Body of pancreas (tissue), 4 donors: ENCODE measurements around the gene PLA2G15. TPM values are rescaled to one million over a fixed set of nuclear protein-coding genes. Genes with fewer than 3 reads are reported as not detected.
A peak's percentile ranks its signal among the peaks of the same experiment; 100 is the strongest.

Experiments
- ATAC-seq: fragments of 150-250 bp; one replicate; pipeline ENCODE4 v1.9.1; 2016
- DNase-seq, 4 donors: peaks; one replicate each; pipeline ENCODE4 v3.0.0-alpha.2; 2019
- H3K27ac ChIP-seq, 4 donors: fragments of 200-600 bp; sonication (generic); 1 replicate in 3 of 4; 2 replicates in 1 of 4; pipeline versions ENCODE4 v1.5.1 to v1.6.1; 2016 to 2019; ENCODE audit warnings: mild to moderate bottlenecking in 1 of 4, mixed read lengths in 1 of 4, moderate library complexity in 1 of 4
- H3K27me3 ChIP-seq, 2 donors: fragments of 200-600 bp; sonication (generic); one replicate each; pipeline ENCODE4 v1.6.0; 2016; ENCODE audit warnings: mild to moderate bottlenecking in 1 of 2
- H3K36me3 ChIP-seq, 2 donors: fragments of 200-600 bp; sonication (generic); replicated peaks in 1 of 2; 2 replicates each; pipeline ENCODE4 v1.5.1; 2016; ENCODE audit warnings: low read depth in 2 of 2; ENCODE audit not compliant: insufficient read depth in 1 of 2
- H3K4me1 ChIP-seq: fragments of 200-600 bp; sonication (generic); one replicate; pipeline ENCODE4 v1.6.0; 2016
- H3K4me3 ChIP-seq, 2 donors: fragments of 200-600 bp; sonication (generic); 1 replicate in 1 of 2; 2 replicates in 1 of 2; pipeline ENCODE4 v1.5.1; 2016 to 2019
- H3K9me3 ChIP-seq, 3 donors: fragments of 200-600 bp; sonication (generic); 1 replicate in 2 of 3; 2 replicates in 1 of 3; pipeline ENCODE4 v1.5.1; 2016
- CTCF ChIP-seq, 7 experiments: fragments of 450-650 bp in 4 of 7; fragments of 200-600 bp in 3 of 7; sonication (generic) in 3 of 7; IDR thresholded peaks; one replicate each; pipeline ENCODE4 v1.5.1; 2016 to 2019; ENCODE audit warnings: antibody characterized with exemption in 7 of 7
- POLR2A ChIP-seq, 3 donors: fragments of 450-650 bp; IDR thresholded peaks; one replicate each; pipeline ENCODE4 v1.6.1; 2016; ENCODE audit warnings: antibody characterized with exemption in 3 of 3, mild to moderate bottlenecking in 2 of 3
- WGBS, 2 donors: methylation state at CpG; one replicate each; pipeline ENCODE4 v1.1.5; 2017; 5-methylcytosine and 5-hydroxymethylcytosine counted together
- intact Hi-C: fragments of 100-400 bp; cut with DNase I; formaldehyde crosslinking; loops from one replicate; pipeline ENCODE4 v1.15.1; 2023
- total RNA-seq, 2 donors: library from RNA; depleted of rRNA; stranded (reverse); fragments of >200 nt; gene quantifications; one replicate each; pipeline ENCODE4 v1.1.0, GENCODE V29; 2016

The PLA2G15 gene
- total RNA-seq, 2 donors from 2014 or later = 8.2 to 9.6 TPM

GRCh38 chr16:68246666-68247065, 1.5 kb downstream of the PLA2G15 start:
- H3K27me3 ChIP-seq = no peaks in the 10 kb centered on the region
- intact Hi-C loops = no loop called here
- WGBS, 2 donors = 70 to 83% methylated on average over 4 to 5 of the region's 5 CpGs
- TF ChIP-seq POLR2A (IDR thresholded peaks at IDR 0.05) (no peak), CTCF (IDR thresholded peaks at IDR 0.05) (no peak)
- H3K4me3 ChIP-seq = no peak overlapping the region
- peak overlapping the region in 1 of 4 donors; percentile 31 for H3K27ac ChIP-seq
- no peak for DNase-seq
- peaks cover 20% of the 10 kb centered on the region for H3K4me1 ChIP-seq
- no peak for ATAC-seq
- no peaks in the 10 kb centered on the region for H3K9me3 ChIP-seq
- H3K36me3 ChIP-seq = peaks cover 0 to 2% of the 10 kb centered on the region in 2 donors

DNA sequence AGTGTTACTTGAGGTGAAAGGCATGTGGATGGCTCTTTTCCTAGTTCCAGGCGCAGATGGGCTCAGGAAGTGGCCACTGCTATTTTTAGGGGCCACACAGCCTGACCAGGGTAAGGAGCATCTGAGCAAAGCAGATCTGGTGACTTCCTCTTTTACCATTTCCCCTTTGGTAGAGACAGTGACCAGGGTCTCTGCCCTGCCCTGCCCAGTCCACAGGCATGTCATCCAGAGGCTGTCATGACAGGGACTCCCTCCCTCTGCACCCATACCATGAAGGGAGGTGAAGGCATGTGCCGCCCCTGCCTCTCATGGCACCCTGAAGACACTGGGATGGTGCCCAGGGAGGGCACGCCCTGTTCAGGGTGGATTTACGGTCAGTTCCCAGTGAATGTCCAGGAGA, 2.2 kb downstream of the PLA2G15 start:
- DNase-seq (peak in 1 of 4 donors; percentile 57), ATAC-seq (no peak)
- TF ChIP-seq CTCF (IDR thresholded peaks at IDR 0.05) = no peak
- TF ChIP-seq POLR2A (IDR thresholded peaks at IDR 0.05) = peak in 1 of 3 donors; percentile 5
- Histone ChIP-seq H3K4me3 (no peak overlapping the region), H3K27ac (peak overlapping the region in 1 of 4 donors; percentile 31), H3K36me3 (peaks cover 0 to 2% of the 10 kb centered on the region in 2 donors), H3K27me3 (no peaks in the 10 kb centered on the region), H3K9me3 (no peaks in the 10 kb centered on the region), H3K4me1 (peaks cover 20% of the 10 kb centered on the region)
- 88 to 94% methylated on average over 2 to 4 of the region's 4 CpGs for WGBS, 2 donors
- intact Hi-C loops = no loop called here

DNA sequence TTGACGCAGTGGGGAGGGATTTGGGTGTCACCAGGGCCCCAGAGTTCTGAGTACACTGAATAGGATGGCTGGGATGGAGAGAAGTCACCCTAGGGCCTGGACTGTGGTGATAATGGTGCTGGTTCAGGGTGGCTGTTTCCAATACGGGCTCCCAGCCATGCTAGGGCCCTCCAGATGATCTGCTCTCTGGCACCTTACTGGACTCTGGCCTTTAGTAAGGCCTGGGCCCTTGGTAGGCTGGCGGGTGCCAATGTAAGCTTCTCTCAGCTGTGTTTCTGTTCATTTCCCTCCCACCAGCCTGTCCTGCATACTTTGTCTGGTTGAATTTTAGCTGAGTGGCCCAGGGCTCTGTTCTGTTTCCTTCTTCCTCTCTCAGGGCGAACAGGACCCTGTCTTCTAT, 2.8 kb downstream of the PLA2G15 start:
- intact Hi-C loops = no loop called here
- Histone ChIP-seq H3K36me3 (peaks cover 0 to 2% of the 10 kb centered on the region in 2 donors), H3K4me3 (no peak overlapping the region), H3K4me1 (peaks cover 20% of the 10 kb centered on the region), H3K27ac (peak overlapping the region in 1 of 4 donors; percentile 3), H3K9me3 (no peaks in the 10 kb centered on the region), H3K27me3 (no peaks in the 10 kb centered on the region)
- DNase-seq (no peak), ATAC-seq (no peak)
- TF ChIP-seq CTCF (IDR thresholded peaks at IDR 0.05) (no peak), POLR2A (IDR thresholded peaks at IDR 0.05) (no peak)
- WGBS, 2 donors = 83 to 86% methylated on average over 3 to 4 of the region's 4 CpGs

- ATAC-seq (no peak), DNase-seq (no peak)
- H3K27ac ChIP-seq = no peak overlapping the region
- intact Hi-C loops = no loop called here
- H3K4me1 ChIP-seq = peaks cover 16% of the 10 kb centered on the region
- no peak for TF ChIP-seq CTCF (IDR thresholded peaks at IDR 0.05)
- H3K27me3 ChIP-seq = no peaks in the 10 kb centered on the region
- H3K36me3 ChIP-seq = peaks cover 0 to 2% of the 10 kb centered on the region in 2 donors
- H3K4me3 ChIP-seq = no peak overlapping the region
- 81 to 87% methylated on average over 4 of the region's 4 CpGs for WGBS, 2 donors
- no peaks in the 10 kb centered on the region for H3K9me3 ChIP-seq
Measured at GRCh38 chr16:68249371-68249770, 4.2 kb downstream of the PLA2G15 start.

GRCh38 chr16:68250951-68251350, 5.8 kb downstream of the PLA2G15 start:
- intact Hi-C loops = no loop called here
- TF ChIP-seq CTCF (IDR thresholded peaks at IDR 0.05) = no peak
- no peak for TF ChIP-seq POLR2A (IDR thresholded peaks at IDR 0.05)
- DNase-seq (no peak), ATAC-seq (no peak)
- Histone ChIP-seq H3K27me3 (no peaks in the 10 kb centered on the region), H3K9me3 (no peaks in the 10 kb centered on the region), H3K27ac (no peak overlapping the region), H3K4me1 (peaks cover 9% of the 10 kb centered on the region), H3K4me3 (no peak overlapping the region), H3K36me3 (peaks cover 0 to 5% of the 10 kb centered on the region in 2 donors)
- 83 to 90% methylated on average over 6 of the region's 6 CpGs for WGBS, 2 donors
